Right ventricle myocardium superior (tissue), 1 donor: ENCODE results near the gene LY9. TPM values are rescaled to one million over a fixed set of nuclear protein-coding genes. Genes with fewer than 3 reads are reported as not detected.

Experiments used
- ATAC-seq: fragments of 200-7000 bp; cut with Tn5 transposase; one replicate; pipeline ENCODE4 v1.9.1; 2020; ENCODE audit warnings: mild to moderate bottlenecking; ENCODE audit not compliant: poor library complexity
- DNase-seq: peaks from one replicate; pipeline ENCODE4 v3.0.0-alpha.2; 2020
- intact Hi-C: fragments of 100-400 bp; cut with DNase I; formaldehyde crosslinking; loops from one replicate; pipeline ENCODE4 v1.11.2; 2022
- total RNA-seq: library from RNA; stranded (reverse); fragmentation: NEBNext Ultra II Directional; extraction: Animal tissue kit (Norgen Biotek cat#: 25700); gene quantifications from one replicate; pipeline ENCODE4 v1.2.1, GENCODE V29; 2021
- donor health status: DM: no; HTN: yes; CAD: no; lungs with severe emphysema.

The LY9 gene
- total RNA-seq, 1 donor from 2014 or later: not detected

- ATAC-seq (no peak), DNase-seq (no peak)
- intact Hi-C loops: no loop called here
These were observed 25.7 kb downstream of the LY9 start for GRCh38 chr1:160821627-160822026.

DNA sequence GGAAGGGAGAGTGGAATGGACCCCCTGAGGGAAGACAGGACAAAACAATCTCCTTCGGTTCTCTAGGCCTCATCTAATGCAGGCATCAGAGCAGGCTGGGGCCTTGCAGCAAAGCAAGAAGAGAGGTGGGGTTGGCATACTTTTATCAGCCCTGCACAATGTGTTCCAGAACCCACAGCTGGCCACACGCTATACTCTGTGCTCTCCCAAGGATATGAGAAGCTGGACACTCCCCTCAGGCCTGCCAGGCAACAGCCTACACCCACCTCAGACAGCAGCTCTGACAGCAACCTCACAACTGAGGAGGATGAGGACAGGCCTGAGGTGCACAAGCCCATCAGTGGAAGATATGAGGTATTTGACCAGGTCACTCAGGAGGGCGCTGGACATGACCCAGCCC, 27.3 kb downstream of the LY9 start:
- intact Hi-C loops: no loop called here
- DNase-seq (no peak), ATAC-seq (no peak)

GRCh38 chr1:160826546-160826945, 30.6 kb downstream of the LY9 start:
- intact Hi-C loops: no loop called here
- DNase-seq: no peak
- no peak for ATAC-seq

DNA sequence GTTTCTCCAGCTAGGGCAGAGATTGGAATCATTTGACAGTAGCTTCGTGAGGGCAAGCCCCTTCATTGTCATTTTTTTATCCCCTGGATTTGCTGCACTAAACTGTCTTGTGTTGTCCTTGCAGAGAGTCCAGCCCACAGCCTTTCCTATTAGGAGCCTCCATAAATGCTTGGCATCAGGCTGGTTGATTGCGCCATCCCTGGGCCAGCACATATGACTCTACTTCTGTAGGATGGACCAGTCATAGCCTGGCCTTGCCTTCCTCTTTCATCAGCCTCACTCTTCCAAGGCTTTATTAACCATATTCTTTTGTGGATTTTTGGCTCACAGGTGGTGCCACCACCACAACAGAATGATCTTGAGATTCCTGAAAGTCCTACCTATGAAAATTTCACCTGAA, 31.4 kb downstream of the LY9 start:
- ATAC-seq: no peak
- intact Hi-C loops: no loop called here
- no peak for DNase-seq

GRCh38 chr1:160829766-160830165, 33.8 kb downstream of the LY9 start:
- ATAC-seq: no peak
- no peak for DNase-seq
- intact Hi-C loops: no loop called here

DNA sequence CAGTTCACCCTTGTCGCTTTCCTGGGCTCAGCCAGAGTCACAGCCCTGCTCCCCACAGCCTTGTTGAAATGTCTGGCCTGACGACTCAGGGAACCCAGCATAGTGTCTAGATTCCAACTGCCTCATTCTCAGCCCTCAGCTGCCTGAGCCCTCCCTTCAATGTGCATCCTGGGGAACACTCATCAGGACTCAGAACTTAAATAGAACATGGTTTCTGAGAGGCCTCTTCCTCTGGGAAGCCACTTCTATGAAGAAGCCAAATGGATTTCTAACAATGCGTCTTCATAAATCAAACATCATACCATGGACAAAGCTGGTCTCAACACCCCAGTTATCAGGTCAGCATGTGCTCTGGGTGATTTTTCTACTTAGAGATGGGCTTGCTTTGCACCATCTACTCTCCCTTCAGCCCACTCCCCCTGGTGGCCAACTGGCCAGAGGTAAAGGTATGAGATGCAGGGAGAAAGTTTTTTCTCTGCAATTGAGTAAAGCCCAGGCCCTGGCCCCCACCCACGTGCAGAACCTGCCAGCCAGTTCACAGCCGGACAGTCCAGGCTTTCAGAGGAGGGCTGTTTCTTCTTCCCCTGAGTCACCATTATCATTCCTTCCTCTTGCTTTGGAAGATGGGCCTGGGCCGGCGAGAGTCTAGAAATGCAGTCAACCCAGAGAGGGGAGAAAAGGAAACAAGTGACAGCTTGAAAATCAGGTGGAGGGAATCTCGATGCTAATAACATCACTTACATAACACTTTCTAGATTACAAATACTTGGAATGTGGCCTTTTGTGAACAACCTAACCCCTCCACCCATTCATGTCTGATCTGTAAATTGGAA, 34.6 kb downstream of the LY9 start:
- DNase-seq: peak; percentile 67
- ATAC-seq: peak; percentile 49
- intact Hi-C loops: no loop called here

GRCh38 chr1:160834945-160835565, 39.1 kb downstream of the LY9 start:
- DNase-seq: no peak
- intact Hi-C loops: loop anchor here (5.0 kb wide), 1 partner anchor 117 kb away; the partner anchor contains the start of gene ITLN2

DNA sequence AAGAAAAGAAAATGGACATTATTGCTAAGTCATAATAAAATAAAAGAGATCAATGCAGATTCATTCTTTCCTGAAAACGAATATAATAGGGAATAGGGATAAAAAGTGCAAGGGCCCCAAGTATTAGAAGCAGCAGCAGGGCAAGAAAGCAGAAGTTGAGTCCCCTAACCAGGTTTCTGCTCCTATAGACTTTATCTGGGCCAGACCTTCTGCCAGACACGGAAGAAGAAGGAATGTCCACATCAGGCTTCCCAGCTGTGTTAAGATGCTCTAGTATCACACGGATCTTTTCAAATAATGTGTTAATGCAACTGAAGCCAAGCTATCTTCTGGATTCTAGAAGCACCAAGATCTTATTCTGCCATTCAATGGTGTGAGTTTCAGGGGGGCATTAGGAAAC, 39.8 kb downstream of the LY9 start:
- DNase-seq (no peak), ATAC-seq (no peak)
- intact Hi-C loops: loop anchor here (5.0 kb wide), 1 partner anchor 117 kb away; the partner anchor contains the start of gene ITLN2

More at GRCh38 chr1:160834945-160835565, 39.1 kb downstream of the LY9 start:
- peak; percentile 50 for ATAC-seq

DNA sequence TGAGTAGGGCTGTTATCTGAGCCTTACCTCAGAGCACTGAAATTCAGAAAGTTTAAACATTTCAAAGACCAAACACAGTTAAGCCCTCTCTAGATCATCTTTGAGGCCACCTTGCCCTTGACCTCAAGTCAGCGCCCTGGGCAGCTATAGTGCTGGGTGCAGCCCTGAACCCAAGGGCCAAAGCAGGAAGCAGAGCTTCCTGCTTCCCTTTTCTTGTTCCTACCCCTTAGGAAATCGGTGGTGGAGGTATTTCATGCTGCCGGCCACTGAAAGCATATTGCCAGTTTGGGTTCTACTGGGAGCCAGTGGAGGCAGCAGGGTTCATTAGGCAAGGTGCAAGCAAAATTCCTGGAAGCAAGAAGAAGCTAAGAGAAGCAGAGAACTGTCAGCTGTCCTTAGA, 40.6 kb downstream of the LY9 start:
- ATAC-seq: no peak
- no peak for DNase-seq
- intact Hi-C loops: loop anchor here (5.0 kb wide), 1 partner anchor 116 kb away; the partner anchor contains the start of gene ITLN2

DNA sequence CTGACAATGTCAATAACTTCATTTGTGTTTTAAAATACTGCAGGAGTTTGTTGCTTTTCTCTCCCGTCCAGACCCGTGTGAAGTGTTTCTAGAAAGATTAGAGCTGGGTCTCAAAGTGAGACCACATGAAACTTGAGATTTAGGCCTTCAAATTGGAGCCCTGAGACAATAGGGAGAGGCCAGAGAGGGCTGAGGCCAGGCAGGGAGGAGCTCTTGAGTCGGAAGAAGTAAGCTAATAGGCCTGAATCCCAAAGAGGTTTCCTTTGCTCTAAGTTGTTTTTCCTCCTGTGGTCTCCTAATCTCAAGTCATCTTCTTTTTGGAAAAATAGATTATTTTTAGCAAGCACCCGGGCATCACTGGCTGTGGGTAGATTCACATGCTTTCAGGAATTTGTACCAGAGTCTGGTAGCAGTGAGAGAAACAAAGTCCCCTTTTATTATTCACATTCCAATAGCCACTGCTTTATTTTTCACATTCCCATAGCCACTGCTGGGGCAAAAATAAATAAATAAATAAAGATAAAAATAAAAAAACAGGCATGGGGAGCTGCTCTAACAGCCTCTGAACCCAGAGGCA, 41.1 kb downstream of the LY9 start:
- ATAC-seq (no peak), DNase-seq (no peak)
- intact Hi-C loops: loop anchor here (5.0 kb wide), 1 partner anchor 115 kb away; the partner anchor contains the start of gene ITLN2

DNA sequence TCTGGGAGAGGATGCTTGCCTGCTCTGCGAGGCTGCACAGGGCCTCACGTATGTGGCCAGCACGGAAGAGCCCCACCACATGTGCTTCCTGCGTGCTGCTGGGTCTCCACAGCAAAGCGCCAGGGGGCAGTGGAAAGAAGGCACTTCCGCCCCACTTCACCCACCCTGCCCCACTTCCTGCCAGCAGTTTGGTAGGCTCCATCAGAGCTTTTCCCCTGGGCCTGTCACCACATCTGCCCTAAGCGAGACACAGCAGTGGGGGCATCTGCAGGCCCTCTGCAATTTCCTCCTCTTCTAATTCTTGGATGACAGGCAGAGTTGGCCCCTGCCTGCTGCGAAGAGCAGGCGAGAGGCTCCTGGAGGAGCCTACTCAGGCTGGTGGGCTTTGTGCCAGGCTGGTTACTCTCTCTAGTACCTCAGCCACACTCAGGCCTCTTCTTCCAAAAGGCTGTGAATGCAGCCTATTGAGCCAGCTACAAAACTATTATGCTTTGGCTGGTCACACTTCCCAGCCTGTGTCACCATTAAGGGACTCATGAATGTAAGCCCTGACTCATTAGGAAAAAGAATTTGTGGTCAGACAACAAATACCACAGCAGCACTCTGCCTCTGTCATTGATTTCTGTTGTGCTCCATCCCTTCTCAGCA, 41.7 kb downstream of the LY9 start:
- intact Hi-C loops: loop anchor here (5.0 kb wide), 1 partner anchor 115 kb away; the partner anchor contains the start of gene ITLN2
- DNase-seq (peak; percentile 56), ATAC-seq (peak; percentile 55)

GRCh38 chr1:160838888-160839287, 42.9 kb downstream of the LY9 start:
- intact Hi-C loops: loop anchor here (5.0 kb wide), 1 partner anchor 113 kb away; the partner anchor contains the start of gene ITLN2
- ATAC-seq: no peak
- DNase-seq: no peak

- no peak for DNase-seq
- no peak for ATAC-seq
- intact Hi-C loops: loop anchor here (5.0 kb wide), 1 partner anchor 113 kb away; the partner anchor contains the start of gene ITLN2
These were observed 43.8 kb downstream of the LY9 start for GRCh38 chr1:160839746-160840145.

GRCh38 chr1:160841079-160841478, 45.1 kb downstream of the LY9 start:
- intact Hi-C loops: no loop called here
- DNase-seq (no peak), ATAC-seq (no peak)

DNA sequence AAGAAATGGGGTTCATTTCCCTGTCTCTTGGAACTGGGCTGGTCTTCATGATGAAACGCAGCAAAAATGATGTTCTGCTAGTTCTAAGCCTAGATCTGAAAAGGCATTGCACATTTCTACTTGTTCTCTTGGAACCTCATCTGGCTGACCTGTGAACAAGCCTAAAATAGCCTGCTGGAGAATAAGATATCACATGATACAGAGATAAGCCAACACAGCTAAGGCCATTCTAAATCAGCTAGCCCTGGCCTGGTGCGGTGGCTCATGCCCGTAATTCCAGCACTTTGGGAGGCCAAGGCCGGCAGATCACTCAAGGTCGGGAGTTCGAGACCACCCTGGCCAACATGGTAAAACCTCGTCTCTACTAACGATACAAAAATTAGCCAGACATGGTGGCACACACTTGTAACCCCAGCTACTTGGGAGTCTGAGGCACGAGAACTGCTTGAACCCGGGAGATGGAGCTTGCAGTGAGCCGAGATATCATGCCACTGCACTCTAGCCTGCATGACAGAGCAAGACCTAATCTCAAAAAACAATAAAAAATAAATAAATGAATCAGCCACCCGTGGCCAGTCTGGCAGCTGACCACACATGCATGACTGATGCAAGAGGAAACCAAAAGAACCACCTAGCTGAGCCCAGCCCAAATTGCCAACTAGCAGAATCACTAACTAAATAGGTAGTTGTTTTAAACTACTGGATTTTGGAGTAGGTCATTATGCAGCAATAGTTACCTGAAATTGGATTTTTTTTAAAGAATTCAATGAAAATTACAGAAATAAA, 48.7 kb downstream of the LY9 start:
- intact Hi-C loops: no loop called here

GRCh38 chr1:160846281-160846680, 50.3 kb downstream of the LY9 start:
- intact Hi-C loops: no loop called here
- DNase-seq (no peak), ATAC-seq (no peak)

More for the DNA sequence above, 48.7 kb downstream of the LY9 start:
- ATAC-seq: no peak
- no peak for DNase-seq

DNA sequence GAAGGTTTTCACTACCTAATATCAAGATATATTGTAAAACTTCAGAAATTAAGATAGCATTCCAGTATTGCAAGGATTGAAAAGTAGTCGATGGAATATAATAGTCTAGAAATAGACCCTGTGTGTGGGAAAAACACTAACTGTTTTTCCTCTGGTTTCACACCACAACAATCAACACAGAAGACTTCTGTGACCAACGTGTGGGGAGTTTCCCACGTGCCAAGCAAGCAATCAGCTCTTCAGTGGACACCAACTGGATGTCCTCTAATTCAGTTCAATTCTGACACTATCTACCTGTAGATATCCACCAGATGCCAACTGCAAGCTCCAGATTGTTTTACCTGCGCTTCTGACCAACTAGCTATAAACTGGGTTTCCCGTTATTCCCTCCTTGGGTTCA, 54.6 kb downstream of the LY9 start:
- no peak for DNase-seq
- ATAC-seq: no peak
- intact Hi-C loops: no loop called here

DNA sequence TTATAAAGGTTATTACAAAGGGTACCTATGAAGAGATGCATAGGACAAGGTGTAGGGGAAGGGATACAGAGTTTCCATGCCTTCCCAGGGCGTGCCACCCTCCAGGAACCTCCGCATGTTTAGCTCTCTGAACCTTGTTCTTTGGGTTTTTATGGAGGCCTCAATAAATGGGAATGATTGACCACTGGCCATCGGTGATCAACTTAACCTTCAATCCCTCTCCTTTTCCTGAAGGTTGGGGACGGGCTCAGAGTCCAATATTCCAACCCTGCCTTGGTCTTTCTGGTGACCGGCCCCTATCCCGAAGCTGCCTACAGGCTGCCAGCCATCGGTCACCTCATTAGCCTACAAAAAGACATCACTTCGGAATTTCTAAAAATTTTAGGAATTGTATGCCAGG, 55.0 kb downstream of the LY9 start:
- no peak for DNase-seq
- intact Hi-C loops: no loop called here
- no peak for ATAC-seq
